Erythroblast (primary cell): ENCODE data around the gene HK3.

Experiments
- GATA1 ChIP-seq: IDR thresholded peaks from 2 replicates; pipeline ENCODE4 v1.6.1; 2011; ENCODE audit warnings: low read depth, mild to moderate bottlenecking, control low read depth, low read length, moderate library complexity
- POLR2A ChIP-seq: IDR thresholded peaks from 2 replicates; pipeline ENCODE4 v1.6.1; 2011; ENCODE audit warnings: mild to moderate bottlenecking, low read length

DNA sequence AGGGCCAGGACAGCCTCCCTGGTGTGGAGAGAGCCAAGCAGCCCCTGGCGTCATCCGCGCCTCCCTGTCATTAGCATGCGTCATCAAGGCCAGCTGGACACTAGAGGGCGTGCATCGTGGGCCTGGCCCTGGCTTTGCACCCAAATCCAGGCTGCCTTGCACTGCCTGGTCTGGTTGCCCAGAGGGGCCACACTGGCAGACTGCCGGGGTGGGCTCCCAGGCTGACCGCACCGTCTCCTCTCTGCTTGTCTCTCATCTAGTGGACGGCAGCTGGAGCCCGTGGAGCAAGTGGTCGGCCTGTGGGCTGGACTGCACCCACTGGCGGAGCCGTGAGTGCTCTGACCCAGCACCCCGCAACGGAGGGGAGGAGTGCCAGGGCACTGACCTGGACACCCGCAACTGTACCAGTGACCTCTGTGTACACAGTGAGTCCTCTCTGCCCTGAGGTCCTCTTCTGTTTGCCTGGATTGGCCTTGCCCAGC, 29.0 kb downstream of the HK3 start:
- TF ChIP-seq POLR2A (no peak), GATA1 (no peak)
